ENCODE data around the gene RAD9A.

Gene RAD9A

GRCh38 chr11:67371189-67371910 lies 20.4 kb upstream of the RAD9A start:
- no peaks in the 10 kb centered on the region for H3K36me3 ChIP-seq (ENCODE audit: insufficient read depth, low read length)
- no peak for DNase-seq (ENCODE audit: low read depth, low spot score)
- H3K9me3 ChIP-seq (ENCODE audit: low read depth, low read length), result no peaks in the 10 kb centered on the region
- H3K9ac ChIP-seq (ENCODE audit: insufficient read length), result no peak overlapping the region
- H3K27ac ChIP-seq, result no peak overlapping the region
- TF ChIP-seq POLR2AphosphoS5 (IDR thresholded peaks at IDR 0.05; ENCODE audit: borderline replicate concordance, low read depth, low read length), result no peak
- no peak for TF ChIP-seq EZH2 (IDR thresholded peaks at IDR 0.05)
- TF ChIP-seq FOXP2 (optimal IDR thresholded peaks at IDR 0.05; ENCODE audit: control extremely low read depth, extremely low read length, insufficient read depth), result no peak
- H3K4me3 ChIP-seq, result no peak overlapping the region; the same call in 1 of the 2 replicates

- H3K9me3 ChIP-seq (ENCODE audit: low read depth, low read length), result no peaks in the 10 kb centered on the region
- no peak overlapping the region for H3K27ac ChIP-seq
- TF ChIP-seq POLR2AphosphoS5 (IDR thresholded peaks at IDR 0.05; ENCODE audit: borderline replicate concordance, low read depth, low read length), result no peak
- TF ChIP-seq EZH2 (IDR thresholded peaks at IDR 0.05), result no peak
- no peak for TF ChIP-seq FOXP2 (optimal IDR thresholded peaks at IDR 0.05; ENCODE audit: control extremely low read depth, extremely low read length, insufficient read depth)
- peak overlapping the region; percentile 38; the same call in 1 of the 2 replicates for H3K4me3 ChIP-seq
- no peak for DNase-seq (ENCODE audit: low read depth, low spot score)
- H3K9ac ChIP-seq (ENCODE audit: insufficient read length), result no peak overlapping the region
- H3K36me3 ChIP-seq (ENCODE audit: insufficient read depth, low read length), result no peaks in the 10 kb centered on the region
Measured at GRCh38 chr11:67371911-67372320, 19.9 kb upstream of the RAD9A start.

GRCh38 chr11:67372321-67372992 lies 19.3 kb upstream of the RAD9A start:
- H3K9ac ChIP-seq (ENCODE audit: insufficient read length), result peak overlapping the region; percentile 81
- H3K27ac ChIP-seq, result no peak overlapping the region
- peak overlapping the region; percentile 89 for H3K4me3 ChIP-seq
- DNase-seq (ENCODE audit: low read depth, low spot score), result no peak
- H3K9me3 ChIP-seq (ENCODE audit: low read depth, low read length), result no peaks in the 10 kb centered on the region
- H3K36me3 ChIP-seq (ENCODE audit: insufficient read depth, low read length), result no peaks in the 10 kb centered on the region
- TF ChIP-seq FOXP2 (optimal IDR thresholded peaks at IDR 0.05; ENCODE audit: control extremely low read depth, extremely low read length, insufficient read depth), result no peak
- no peak for TF ChIP-seq POLR2AphosphoS5 (IDR thresholded peaks at IDR 0.05; ENCODE audit: borderline replicate concordance, low read depth, low read length)
- no peak for TF ChIP-seq EZH2 (IDR thresholded peaks at IDR 0.05)

DNA sequence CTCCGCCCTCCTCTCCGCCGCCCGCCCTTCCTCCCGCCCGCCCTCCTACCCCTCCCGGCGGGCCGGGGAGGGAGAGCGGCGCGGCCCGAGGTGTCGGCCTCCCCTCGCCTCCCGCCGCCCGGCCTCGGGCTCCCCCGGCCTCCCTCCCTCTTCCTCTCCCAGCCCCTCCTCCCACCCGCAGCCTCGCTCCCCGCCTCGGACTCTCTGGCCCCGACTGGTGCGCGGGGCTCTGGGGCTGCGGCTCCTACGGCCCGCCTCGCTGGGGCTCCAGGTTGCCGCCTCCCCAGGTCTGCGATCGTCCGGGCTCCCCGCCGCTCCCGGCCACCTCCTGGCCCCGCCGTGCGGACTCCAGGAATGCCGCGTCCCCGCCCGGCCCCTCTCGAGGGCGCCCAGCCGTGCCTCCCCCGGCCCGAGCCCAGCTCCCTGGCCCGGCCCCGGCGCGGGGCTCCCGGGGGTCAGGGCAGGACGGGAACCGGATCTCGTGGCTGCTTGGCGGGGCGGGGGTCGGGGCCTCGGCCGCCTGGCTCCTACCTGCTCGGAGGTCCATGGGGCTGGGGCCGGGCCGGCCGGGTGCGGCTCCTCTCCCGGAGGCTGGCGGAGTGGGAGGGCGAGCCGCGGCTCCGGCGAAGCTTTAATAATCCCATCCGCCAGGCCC lies 18.7 kb upstream of the RAD9A start, which contains the start of gene CLCF1:
CLCF1 (minus strand) TSS at position 606 of the 655 bp plus-strand sequence; CDS start at position 547, 59 bp downstream.
- Histone ChIP-seq H3K4me3 (peak within 1 kb of the TSS; percentile 89), H3K27ac (no peak within 1 kb of the TSS), H3K9me3 (ENCODE audit: low read depth, low read length) (no peaks in the 10 kb centered on the region), H3K36me3 (ENCODE audit: insufficient read depth, low read length) (no peaks in the 10 kb centered on the region), H3K9ac (ENCODE audit: insufficient read length) (peak within 1 kb of the TSS; percentile 81)
- DNase-seq (ENCODE audit: low read depth, low spot score), result no peak
- TF ChIP-seq POLR2AphosphoS5 (IDR thresholded peaks at IDR 0.05; ENCODE audit: borderline replicate concordance, low read depth, low read length), result no peak
- TF ChIP-seq EZH2 (IDR thresholded peaks at IDR 0.05), result no peak

- TF ChIP-seq FOXP2 (optimal IDR thresholded peaks at IDR 0.05; ENCODE audit: control extremely low read depth, extremely low read length, insufficient read depth) (no peak), EZH2 (IDR thresholded peaks at IDR 0.05) (no peak)
- Histone ChIP-seq H3K9me3 (ENCODE audit: low read depth, low read length) (no peaks in the 10 kb centered on the region), H3K27ac (no peak overlapping the region), H3K9ac (ENCODE audit: insufficient read length) (peak overlapping the region; percentile 81), H3K4me3 (peak overlapping the region; percentile 89), H3K36me3 (ENCODE audit: insufficient read depth, low read length) (no peaks in the 10 kb centered on the region)
- no peak for DNase-seq (ENCODE audit: low read depth, low spot score)
Measured at GRCh38 chr11:67373648-67374570, 17.9 kb upstream of the RAD9A start.

GRCh38 chr11:67374571-67375281 lies 17.1 kb upstream of the RAD9A start:
- DNase-seq (ENCODE audit: low read depth, low spot score), result no peak
- Histone ChIP-seq H3K9ac (ENCODE audit: insufficient read length) (no peak overlapping the region), H3K4me3 (no peak overlapping the region), H3K36me3 (ENCODE audit: insufficient read depth, low read length) (no peaks in the 10 kb centered on the region), H3K9me3 (ENCODE audit: low read depth, low read length) (no peaks in the 10 kb centered on the region), H3K27ac (no peak overlapping the region)
- TF ChIP-seq FOXP2 (optimal IDR thresholded peaks at IDR 0.05; ENCODE audit: control extremely low read depth, extremely low read length, insufficient read depth) (no peak), EZH2 (IDR thresholded peaks at IDR 0.05) (no peak), POLR2AphosphoS5 (IDR thresholded peaks at IDR 0.05; ENCODE audit: borderline replicate concordance, low read depth, low read length) (no peak)

DNA sequence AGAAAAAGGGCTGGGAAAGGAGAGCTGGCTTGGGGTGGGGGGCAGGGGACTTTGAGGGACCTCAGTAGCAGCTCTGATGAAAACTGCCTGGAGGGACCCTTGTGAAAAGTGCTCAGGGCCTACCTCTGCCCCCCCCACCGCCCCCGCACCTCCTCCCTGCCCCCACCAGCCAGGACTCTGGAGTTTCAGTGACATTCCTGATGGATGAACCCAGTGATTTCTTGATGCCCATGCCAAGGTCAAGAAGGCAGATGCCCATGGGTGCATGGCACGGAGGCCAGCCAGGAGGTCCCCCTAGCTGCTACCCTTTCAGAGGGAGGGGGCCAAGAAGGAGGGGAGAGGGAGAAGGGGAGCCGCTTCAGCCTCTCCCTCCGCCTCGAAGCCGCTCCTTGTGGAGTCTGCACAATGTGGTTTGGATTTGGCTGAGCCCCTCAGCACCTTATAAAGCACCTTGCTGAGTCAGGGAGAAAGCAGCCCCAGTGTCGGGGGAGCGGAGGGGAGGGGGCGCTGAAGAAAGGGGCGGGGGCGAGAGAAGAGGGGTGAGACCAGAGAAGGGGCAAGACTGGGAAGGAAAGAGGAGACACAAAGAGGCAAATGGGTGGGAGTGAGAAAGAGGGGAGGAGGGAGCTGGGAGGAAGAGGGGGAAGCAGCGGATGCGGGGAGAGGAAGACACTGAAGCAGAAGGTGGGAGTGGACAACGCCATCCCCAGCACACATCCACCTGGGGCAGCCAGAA lies 16.3 kb upstream of the RAD9A start:
- Histone ChIP-seq H3K9ac (ENCODE audit: insufficient read length) (no peak overlapping the region), H3K27ac (no peak overlapping the region), H3K36me3 (ENCODE audit: insufficient read depth, low read length) (no peaks in the 10 kb centered on the region), H3K4me3 (no peak overlapping the region), H3K9me3 (ENCODE audit: low read depth, low read length) (no peaks in the 10 kb centered on the region)
- no peak for DNase-seq (ENCODE audit: low read depth, low spot score)
- TF ChIP-seq FOXP2 (optimal IDR thresholded peaks at IDR 0.05; ENCODE audit: control extremely low read depth, extremely low read length, insufficient read depth), result no peak
- no peak for TF ChIP-seq EZH2 (IDR thresholded peaks at IDR 0.05)
- TF ChIP-seq POLR2AphosphoS5 (IDR thresholded peaks at IDR 0.05; ENCODE audit: borderline replicate concordance, low read depth, low read length), result no peak
